NCI-H2196 (cell line): ENCODE results near the gene RAD51B.

ENCODE experiments used
- DNase-seq: peaks from one replicate; lab custom pipeline; 2025; ENCODE audit not compliant: unreplicated experiment; lab: John Stamatoyannopoulos, UW

RAD51B gene

GRCh38 chr14:68534276-68534675 is 714.7 kb downstream of the RAD51B start:
- no peak for DNase-seq

GRCh38 chr14:68535404-68536017 is 715.9 kb downstream of the RAD51B start:
- DNase-seq: no peak

- DNase-seq: no peak
Observed at GRCh38 chr14:68536018-68536410, 716.4 kb downstream of the RAD51B start.

- DNase-seq: no peak
Observed at GRCh38 chr14:68538639-68539038, 719.1 kb downstream of the RAD51B start.

- no peak for DNase-seq
Observed at GRCh38 chr14:68539241-68539737, 719.7 kb downstream of the RAD51B start.

GRCh38 chr14:68539789-68540188 is 720.2 kb downstream of the RAD51B start:
- no peak for DNase-seq

- DNase-seq: no peak
Observed at GRCh38 chr14:68541178-68541896, 721.8 kb downstream of the RAD51B start.

GRCh38 chr14:68542346-68542745 is 722.8 kb downstream of the RAD51B start:
- no peak for DNase-seq

GRCh38 chr14:68543516-68543915 is 723.9 kb downstream of the RAD51B start:
- no peak for DNase-seq

- DNase-seq: peak; percentile 46
Observed at GRCh38 chr14:68544081-68544892, 724.7 kb downstream of the RAD51B start.

- DNase-seq: no peak
Observed at GRCh38 chr14:68546839-68547238, 727.3 kb downstream of the RAD51B start.

- DNase-seq: no peak
Observed at GRCh38 chr14:68547305-68548193, 728.0 kb downstream of the RAD51B start.

- DNase-seq: peak; percentile 16
Observed at GRCh38 chr14:68548194-68549076, 728.9 kb downstream of the RAD51B start.

- DNase-seq: no peak
Observed at GRCh38 chr14:68550338-68550715, 730.7 kb downstream of the RAD51B start.

- no peak for DNase-seq
Observed at GRCh38 chr14:68551045-68551683, 731.6 kb downstream of the RAD51B start.

- no peak for DNase-seq
Observed at GRCh38 chr14:68552075-68552474, 732.5 kb downstream of the RAD51B start.

- DNase-seq: no peak
Observed at GRCh38 chr14:68552602-68553001, 733.0 kb downstream of the RAD51B start.

- DNase-seq: no peak
Observed at GRCh38 chr14:68553311-68553710, 733.7 kb downstream of the RAD51B start.

- no peak for DNase-seq
Observed at GRCh38 chr14:68554231-68554630, 734.7 kb downstream of the RAD51B start.
